Memory B cell (primary cell): ENCODE measurements around the gene MIB1.
"Not testable (repeated sequence)": the region's sequence is repeated elsewhere in the genome, so short reads cannot be mapped to it uniquely, and the experiment has no call there.

Experiments used
- ATAC-seq: fragments of 150-1000 bp; cut with Tn5 transposase; 2 replicates; pipeline ENCODE4 v1.10.0; 2021; ENCODE audit warnings: low read depth, mild to moderate bottlenecking, moderate library complexity
- DNase-seq, 2 donors: peaks; one replicate each; pipeline ENCODE4 v3.0.0; 2022; ENCODE audit warnings: low spot score in 2 of 2
- H3K27ac Mint-ChIP-seq: one replicate; pipeline ENCODE4 v1.8.0; 2022; ENCODE audit warnings: mild to moderate bottlenecking, moderate library complexity, mixed read lengths
- H3K27me3 Mint-ChIP-seq: one replicate; pipeline ENCODE4 v1.8.0; 2022; ENCODE audit warnings: mixed read lengths
- H3K36me3 Mint-ChIP-seq: one replicate; pipeline ENCODE4 v1.8.0; 2022; ENCODE audit warnings: mild to moderate bottlenecking, mixed read lengths
- H3K4me1 Mint-ChIP-seq: one replicate; pipeline ENCODE4 v1.8.0; 2022; ENCODE audit warnings: mixed read lengths
- H3K4me3 Mint-ChIP-seq: one replicate; pipeline ENCODE4 v1.8.0; 2022; ENCODE audit warnings: mild to moderate bottlenecking, moderate library complexity, mixed read lengths
- H3K9me3 Mint-ChIP-seq: one replicate; pipeline ENCODE4 v1.8.0; 2022; ENCODE audit warnings: mixed read lengths

MIB1 gene

DNA sequence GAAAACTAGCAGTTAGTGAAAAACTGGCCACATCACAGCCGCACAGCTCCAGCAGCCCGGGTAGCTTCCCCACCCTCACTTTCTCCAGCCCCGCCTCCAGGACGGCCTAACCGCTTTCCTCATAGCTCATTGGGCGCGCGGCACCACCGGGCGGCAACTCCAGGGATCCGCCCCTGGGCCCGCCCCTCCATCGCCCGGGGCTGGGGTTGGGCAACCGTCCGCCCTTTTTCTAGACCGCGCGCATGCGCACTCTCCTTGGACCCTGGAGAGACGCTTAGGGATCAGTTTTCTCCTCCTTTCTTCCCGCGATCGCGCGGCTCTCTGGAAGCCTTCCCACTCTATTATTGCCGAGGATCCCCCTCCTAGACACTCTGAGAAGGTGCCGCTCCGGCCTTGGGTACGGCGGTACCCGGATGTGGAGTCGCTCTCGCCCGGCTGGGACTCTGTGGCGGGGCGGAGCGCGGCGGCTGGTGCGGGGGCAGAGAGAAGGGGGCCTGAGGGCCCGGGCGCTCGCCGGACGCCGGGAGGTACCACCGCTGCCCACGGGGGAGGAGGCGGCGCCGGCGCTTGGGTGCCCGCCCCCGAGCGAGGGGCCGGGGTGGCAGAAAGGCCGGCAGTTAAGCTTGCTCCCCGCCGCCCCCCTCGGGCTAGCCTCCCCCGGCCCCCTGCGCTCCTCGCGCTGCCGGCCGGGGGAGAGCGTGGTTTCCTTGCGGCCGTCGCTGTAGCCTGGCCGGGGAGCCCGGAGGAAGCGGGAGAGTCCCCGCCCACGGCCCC lies at the start of gene MIB1:
Gene MIB1 (plus strand): TSS at position 255 of the 774 bp plus-strand sequence. CDS start 792 bp downstream, outside the sequence.
- ATAC-seq (peak; percentile 95), DNase-seq (peak; percentile 98)
- Mint-ChIP-seq H3K9me3 (peaks cover 3% of the 10 kb centered on the region), H3K4me3 (peak within 1 kb of the TSS; percentile 99), H3K27ac (peak within 1 kb of the TSS; percentile 96), H3K27me3 (peaks cover 3% of the 10 kb centered on the region), H3K36me3 (peaks cover 5% of the 10 kb centered on the region), H3K4me1 (peaks cover 15% of the 10 kb centered on the region)

DNA sequence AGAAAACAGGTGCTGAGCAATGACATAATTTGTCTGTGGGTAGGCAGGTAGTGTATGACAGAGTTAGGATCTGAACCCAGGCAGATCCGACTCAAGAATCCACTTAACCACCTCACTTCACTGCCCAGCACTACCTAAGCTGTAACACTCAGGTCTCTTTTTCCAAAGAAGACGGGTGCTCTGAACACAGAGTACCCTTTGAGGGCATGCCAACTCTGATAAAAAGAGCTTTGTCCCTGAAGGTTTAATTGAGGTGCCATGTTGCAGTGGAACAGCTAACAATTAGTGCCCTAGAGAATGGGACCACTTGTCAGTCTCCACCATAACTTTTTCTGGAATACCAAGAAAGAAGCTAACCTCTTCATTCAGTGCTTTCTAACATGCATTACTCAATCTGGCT lies 47.3 kb upstream of the MIB1 start:
- no peak overlapping the region for H3K4me3 Mint-ChIP-seq
- H3K27me3 Mint-ChIP-seq, result no peaks in the 10 kb centered on the region
- no peak overlapping the region for H3K27ac Mint-ChIP-seq

DNA sequence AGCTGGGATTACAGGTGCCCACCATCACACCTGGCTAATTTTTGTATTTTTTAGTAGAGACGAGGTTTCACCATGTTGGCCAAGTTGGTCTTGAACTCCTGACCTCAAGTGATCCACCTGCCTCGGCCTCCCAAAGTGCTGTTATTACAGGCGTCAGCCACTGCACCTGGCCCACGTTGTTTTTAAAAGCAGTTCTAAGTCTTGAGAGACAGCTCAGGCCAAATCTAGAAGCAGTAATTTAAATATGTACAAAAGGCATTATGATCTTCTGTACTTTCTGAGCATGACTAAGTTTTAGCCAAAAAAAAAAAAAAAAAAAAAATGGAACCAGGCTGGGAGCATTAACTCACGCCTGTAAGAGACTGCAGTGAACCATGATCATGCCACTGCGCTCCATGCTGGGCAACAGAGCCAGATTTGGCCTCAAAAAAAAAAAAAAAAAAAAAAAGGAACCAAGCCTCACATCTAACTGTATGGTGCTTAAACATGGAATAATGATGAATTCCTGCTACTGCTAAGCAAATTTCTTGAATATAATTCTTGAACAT lies 40.0 kb upstream of the MIB1 start:
- Mint-ChIP-seq H3K27ac (no peak overlapping the region), H3K27me3 (no peaks in the 10 kb centered on the region), H3K4me3 (no peak overlapping the region), H3K36me3 (peaks cover 9% of the 10 kb centered on the region), H3K9me3 (no peaks in the 10 kb centered on the region), H3K4me1 (peaks cover 8% of the 10 kb centered on the region)
- DNase-seq (no peak), ATAC-seq (no peak)

More for the DNA sequence above, 47.3 kb upstream of the MIB1 start:
- peaks cover 10% of the 10 kb centered on the region for H3K4me1 Mint-ChIP-seq
- H3K9me3 Mint-ChIP-seq, result peaks cover 3% of the 10 kb centered on the region
- peaks cover 42% of the 10 kb centered on the region for H3K36me3 Mint-ChIP-seq
- DNase-seq (no peak), ATAC-seq (no peak)

DNA sequence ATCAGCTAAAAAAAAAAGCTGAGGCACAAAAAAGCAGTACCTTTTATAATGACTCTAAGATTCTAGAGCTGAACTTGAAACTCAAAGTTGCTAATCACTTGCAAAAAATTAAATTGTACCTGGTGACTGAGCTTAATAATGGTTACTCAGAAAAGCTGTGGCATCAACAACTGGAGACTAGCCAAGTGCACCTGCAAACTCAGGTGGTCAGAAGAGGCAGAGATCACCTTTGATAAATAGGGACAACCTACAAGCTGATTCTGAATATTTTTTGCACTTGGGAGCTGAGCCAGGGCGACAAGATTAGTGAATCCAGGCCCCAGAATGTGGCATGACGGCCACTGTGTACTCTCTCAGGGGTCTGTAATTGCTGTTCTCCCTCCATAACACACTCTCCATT lies 39.0 kb upstream of the MIB1 start:
- no peak for ATAC-seq
- H3K4me1 Mint-ChIP-seq, result peaks cover 7% of the 10 kb centered on the region

GRCh38 chr18:21702602-21703001 lies 38.0 kb upstream of the MIB1 start:
- Mint-ChIP-seq H3K27ac (peak overlapping the region; percentile 91), H3K4me1 (peaks cover 9% of the 10 kb centered on the region), H3K9me3 (no peaks in the 10 kb centered on the region), H3K4me3 (peak overlapping the region; percentile 97), H3K27me3 (no peaks in the 10 kb centered on the region), H3K36me3 (peaks cover 5% of the 10 kb centered on the region)
- DNase-seq (no peak), ATAC-seq (no peak)

More for the DNA sequence above, 39.0 kb upstream of the MIB1 start:
- Mint-ChIP-seq H3K36me3 (peaks cover 5% of the 10 kb centered on the region), H3K9me3 (no peaks in the 10 kb centered on the region), H3K4me3 (no peak overlapping the region), H3K27me3 (no peaks in the 10 kb centered on the region), H3K27ac (no peak overlapping the region)
- DNase-seq, result no peak

DNA sequence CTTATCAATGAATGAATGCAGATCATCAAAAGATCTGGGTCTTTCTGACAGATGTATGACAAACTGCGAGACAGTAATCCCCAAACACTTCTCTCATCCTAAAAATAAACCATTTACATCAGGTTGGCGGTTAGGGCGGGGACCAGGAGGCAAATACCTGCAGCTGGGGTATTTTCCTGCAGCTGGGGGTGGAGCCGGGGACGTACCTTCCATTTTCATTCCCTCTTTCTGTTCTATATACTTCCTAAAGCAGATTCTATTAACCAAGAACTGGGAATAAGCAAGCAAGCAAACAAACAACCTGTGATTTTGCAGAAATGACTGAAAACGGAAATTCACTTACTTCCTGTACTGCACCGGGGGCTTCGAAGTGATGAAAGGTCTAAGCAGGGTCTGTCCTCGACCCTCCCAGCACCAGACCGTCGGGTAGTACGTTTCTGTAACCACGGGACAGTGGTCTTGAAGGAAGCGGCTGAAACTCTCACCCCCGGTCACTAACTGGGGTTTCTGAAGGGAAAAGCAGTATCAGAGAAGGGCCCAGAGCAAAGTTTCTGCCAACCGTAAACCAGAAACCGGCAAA lies 37.3 kb upstream of the MIB1 start:
- DNase-seq (peak in 1 of 2 donors; percentile 23), ATAC-seq (peak; percentile 0)
- H3K9me3 Mint-ChIP-seq, result no peaks in the 10 kb centered on the region
- H3K4me3 Mint-ChIP-seq, result peak overlapping the region; percentile 97
- H3K36me3 Mint-ChIP-seq, result peaks cover 2% of the 10 kb centered on the region
- H3K4me1 Mint-ChIP-seq, result peaks cover 9% of the 10 kb centered on the region
- H3K27me3 Mint-ChIP-seq, result no peaks in the 10 kb centered on the region
- H3K27ac Mint-ChIP-seq, result peak overlapping the region; percentile 91

DNA sequence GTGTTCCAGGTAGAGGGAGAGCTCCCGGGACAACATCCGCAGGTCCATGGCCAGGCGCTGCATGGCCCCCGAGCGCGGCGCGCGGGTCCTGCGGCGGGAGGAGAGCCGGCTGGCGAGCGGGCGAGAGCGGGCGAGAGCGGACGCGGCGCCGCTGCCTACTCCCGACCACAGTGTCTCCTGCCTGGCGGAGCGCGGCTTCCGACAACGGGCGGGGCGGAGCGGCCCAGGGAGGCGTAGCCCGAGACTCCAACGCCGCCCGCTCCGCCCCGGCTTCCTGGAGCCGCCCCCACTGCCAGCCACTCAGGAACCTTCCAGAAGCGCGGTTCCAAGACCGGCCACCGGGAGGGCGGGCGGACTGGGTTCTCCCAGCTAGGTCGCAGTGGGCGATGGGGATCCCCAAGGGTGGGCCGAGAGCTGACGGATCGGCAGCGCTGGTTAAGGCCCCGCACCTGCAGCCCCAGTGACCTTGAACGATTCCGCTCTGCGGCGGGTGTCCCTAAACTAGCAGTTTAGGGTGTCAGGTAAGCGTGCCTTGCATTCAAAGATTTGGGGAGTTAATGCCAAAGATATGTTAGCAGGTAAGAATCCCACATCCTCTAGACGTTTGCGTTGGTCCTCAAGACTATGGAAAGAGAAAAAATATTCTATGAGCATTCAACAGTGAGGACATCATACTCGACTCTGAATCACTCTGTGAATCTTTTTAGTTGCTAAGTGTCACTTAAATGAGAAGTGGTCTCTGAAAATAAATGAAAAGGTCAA lies 35.8 kb upstream of the MIB1 start, which contains the start of gene ABHD3:
Gene ABHD3 (minus strand): TSS at position 172 of the 762 bp plus-strand sequence. CDS start 109 bp downstream, at position 63.
- peak within 1 kb of the TSS; percentile 91 for H3K27ac Mint-ChIP-seq
- H3K4me3 Mint-ChIP-seq, result peak within 1 kb of the TSS; percentile 97
- no peaks in the 10 kb centered on the region for H3K9me3 Mint-ChIP-seq
- ATAC-seq, result peak; percentile 87
- peaks cover 9% of the 10 kb centered on the region for H3K4me1 Mint-ChIP-seq
- peak in 1 of 2 donors; percentile 86 for DNase-seq
- no peaks in the 10 kb centered on the region for H3K27me3 Mint-ChIP-seq
- H3K36me3 Mint-ChIP-seq, result peaks cover 2% of the 10 kb centered on the region

GRCh38 chr18:21706386-21706865 lies 34.2 kb upstream of the MIB1 start:
- ATAC-seq (no peak), DNase-seq (no peak)
- Mint-ChIP-seq H3K27ac (no peak overlapping the region), H3K27me3 (no peaks in the 10 kb centered on the region), H3K4me3 (no peak overlapping the region), H3K36me3 (no peaks in the 10 kb centered on the region), H3K4me1 (peaks cover 9% of the 10 kb centered on the region), H3K9me3 (no peaks in the 10 kb centered on the region)

GRCh38 chr18:21707130-21707529 lies 33.5 kb upstream of the MIB1 start:
- not testable (repeated sequence) for H3K4me1 Mint-ChIP-seq, H3K9me3 Mint-ChIP-seq, ATAC-seq, H3K27me3 Mint-ChIP-seq, H3K4me3 Mint-ChIP-seq, H3K36me3 Mint-ChIP-seq, H3K27ac Mint-ChIP-seq, DNase-seq

- H3K4me3 Mint-ChIP-seq, result no peak overlapping the region
- no peaks in the 10 kb centered on the region for H3K4me1 Mint-ChIP-seq
- no peak for ATAC-seq
- peaks cover 5% of the 10 kb centered on the region for H3K36me3 Mint-ChIP-seq
- no peak for DNase-seq
- H3K27ac Mint-ChIP-seq, result no peak overlapping the region
- peaks cover 4% of the 10 kb centered on the region for H3K9me3 Mint-ChIP-seq
- H3K27me3 Mint-ChIP-seq, result no peaks in the 10 kb centered on the region
These were observed 26.1 kb upstream of the MIB1 start for GRCh38 chr18:21714474-21714873.

GRCh38 chr18:21722687-21723086 lies 17.9 kb upstream of the MIB1 start:
- Mint-ChIP-seq H3K4me3 (no peak overlapping the region), H3K36me3 (peaks cover 2% of the 10 kb centered on the region), H3K9me3 (no peaks in the 10 kb centered on the region), H3K4me1 (no peaks in the 10 kb centered on the region), H3K27ac (no peak overlapping the region), H3K27me3 (no peaks in the 10 kb centered on the region)
- DNase-seq, result no peak
- no peak for ATAC-seq

DNA sequence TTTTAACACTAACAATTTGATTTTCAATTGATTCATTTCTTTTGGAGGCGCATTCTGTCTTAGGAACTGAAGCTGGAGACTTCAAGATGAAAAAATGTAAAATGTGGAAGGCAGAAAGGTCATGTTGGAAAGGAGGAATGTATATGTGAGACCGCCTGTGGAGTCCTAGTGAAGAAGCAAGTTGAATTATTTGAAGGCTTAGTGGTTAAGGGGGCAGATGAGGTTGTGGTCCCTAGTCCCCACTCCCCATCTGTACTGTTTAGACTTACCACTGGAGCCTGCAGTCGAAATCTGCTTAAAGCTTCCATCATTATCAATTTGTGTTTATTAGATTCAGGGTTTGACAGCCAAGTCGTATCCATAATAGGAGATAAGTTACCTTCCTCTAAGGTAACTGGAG lies 15.4 kb upstream of the MIB1 start:
- ATAC-seq, result no peak
- Mint-ChIP-seq H3K4me3 (no peak overlapping the region), H3K4me1 (no peaks in the 10 kb centered on the region), H3K27me3 (no peaks in the 10 kb centered on the region), H3K36me3 (peaks cover 2% of the 10 kb centered on the region), H3K27ac (no peak overlapping the region), H3K9me3 (no peaks in the 10 kb centered on the region)
- DNase-seq, result no peak

GRCh38 chr18:21727702-21728101 lies 12.9 kb upstream of the MIB1 start:
- Mint-ChIP-seq H3K9me3 (no peaks in the 10 kb centered on the region), H3K27ac (no peak overlapping the region), H3K27me3 (no peaks in the 10 kb centered on the region), H3K36me3 (peaks cover 3% of the 10 kb centered on the region), H3K4me3 (no peak overlapping the region), H3K4me1 (no peaks in the 10 kb centered on the region)
- no peak for DNase-seq
- ATAC-seq, result no peak

GRCh38 chr18:21733011-21733410 lies 7.6 kb upstream of the MIB1 start:
- no peaks in the 10 kb centered on the region for H3K4me1 Mint-ChIP-seq
- no peak overlapping the region for H3K4me3 Mint-ChIP-seq
- H3K36me3 Mint-ChIP-seq, result peaks cover 6% of the 10 kb centered on the region
- H3K27ac Mint-ChIP-seq, result no peak overlapping the region
- ATAC-seq, result no peak
- H3K27me3 Mint-ChIP-seq, result peaks cover 3% of the 10 kb centered on the region
- no peak for DNase-seq
- peaks cover 3% of the 10 kb centered on the region for H3K9me3 Mint-ChIP-seq
